NCI-H2029 (cell line): ENCODE data around the gene STT3B.

Experiments
- DNase-seq: peaks from one replicate; lab custom pipeline; 2025; lab: John Stamatoyannopoulos, UW

The STT3B gene

GRCh38 chr3:31552103-31552502 lies 19.4 kb downstream of the STT3B start:
- DNase-seq = no peak

GRCh38 chr3:31553258-31553657 lies 20.5 kb downstream of the STT3B start:
- DNase-seq = no peak

DNA sequence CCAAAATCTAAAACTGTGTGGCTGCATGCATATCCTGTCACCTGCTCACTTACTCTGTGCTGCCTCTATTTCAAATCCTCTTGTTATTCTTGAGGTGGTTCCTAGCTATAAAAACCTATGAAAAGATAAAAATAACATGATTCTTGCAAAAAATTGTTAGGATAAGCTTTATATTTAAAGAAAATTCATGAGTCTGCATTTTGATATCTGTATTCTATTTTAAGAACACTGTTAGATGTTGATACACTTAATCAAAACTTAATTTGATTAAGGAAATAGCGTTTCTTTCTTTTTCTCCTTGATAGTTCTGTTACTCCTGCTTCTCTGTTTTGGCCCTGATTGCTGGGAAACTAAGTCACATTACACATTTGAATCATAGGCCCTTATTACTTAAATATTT lies 22.5 kb downstream of the STT3B start:
- no peak for DNase-seq

DNA sequence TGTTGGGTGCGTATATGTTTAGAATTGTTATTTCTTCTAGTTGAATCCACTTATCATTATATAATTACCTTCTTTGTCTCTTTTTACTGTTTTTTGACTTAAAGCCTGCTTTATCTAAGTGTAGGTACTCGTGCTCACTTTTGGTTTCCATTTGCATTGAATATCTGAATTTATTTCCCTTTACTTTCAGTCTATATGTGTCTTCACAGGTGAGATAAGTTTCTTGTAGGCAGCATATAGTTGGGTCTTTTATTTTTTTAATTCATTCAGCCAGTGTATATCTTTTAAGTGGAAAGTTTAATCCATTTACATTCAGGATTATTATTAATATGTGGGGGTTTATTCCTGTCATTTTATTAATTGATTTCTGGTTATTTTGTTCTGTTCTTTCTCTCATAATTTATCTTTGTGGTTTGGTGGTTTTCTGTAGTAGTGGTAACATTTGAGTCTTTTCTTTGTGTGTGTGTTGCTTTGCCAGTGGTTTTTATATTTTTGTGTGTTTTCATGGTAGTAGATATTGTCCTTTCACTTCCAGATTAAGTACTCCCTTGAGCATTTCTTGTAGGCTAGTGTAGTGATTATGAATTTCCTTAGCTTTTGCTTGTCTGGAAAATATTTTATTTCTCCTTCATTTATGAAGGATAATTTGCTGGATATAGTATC lies 27.3 kb downstream of the STT3B start:
- no peak for DNase-seq

- no peak for DNase-seq
These were observed 29.2 kb downstream of the STT3B start for GRCh38 chr3:31561891-31562290.

- DNase-seq = no peak
These were observed 29.8 kb downstream of the STT3B start for GRCh38 chr3:31562525-31562924.

DNA sequence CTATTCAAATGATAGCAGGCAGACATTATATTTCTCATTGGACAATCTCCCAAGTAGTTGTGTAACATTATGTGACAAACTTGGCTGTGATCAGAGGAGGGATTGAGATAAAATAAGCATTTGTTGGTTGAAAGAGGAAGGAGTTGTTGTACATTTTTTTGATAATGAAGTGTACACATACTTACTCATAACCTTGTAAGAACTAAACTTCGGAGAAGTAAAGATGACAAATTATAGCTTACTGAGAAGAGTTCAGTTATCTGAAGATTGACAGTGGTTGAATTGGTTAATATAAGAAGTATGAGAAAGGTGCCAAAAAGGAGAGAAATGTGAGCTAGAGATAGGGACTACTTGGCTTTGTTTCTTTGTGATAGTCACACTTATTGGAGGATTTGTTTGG lies 32.6 kb downstream of the STT3B start:
- DNase-seq = no peak

DNA sequence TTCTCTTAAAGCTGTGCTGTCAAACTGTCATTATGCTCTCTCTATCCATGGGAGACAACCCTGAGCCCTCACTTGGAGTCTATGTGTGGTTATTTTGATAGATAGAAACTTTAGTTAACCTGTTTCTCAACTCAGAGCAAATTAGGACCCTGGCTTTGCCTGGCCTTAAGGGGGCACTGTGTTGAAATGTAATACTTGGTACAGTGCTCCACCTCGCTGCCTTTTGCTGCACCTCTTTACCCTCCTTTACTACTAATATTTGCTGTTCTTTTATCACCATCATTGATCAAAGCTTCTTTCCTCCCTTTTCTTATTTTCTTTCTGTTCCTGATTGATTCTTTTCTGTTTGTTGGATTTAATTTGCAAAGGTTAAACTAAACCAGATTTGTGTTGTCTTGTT lies 34.3 kb downstream of the STT3B start:
- DNase-seq = no peak

DNA sequence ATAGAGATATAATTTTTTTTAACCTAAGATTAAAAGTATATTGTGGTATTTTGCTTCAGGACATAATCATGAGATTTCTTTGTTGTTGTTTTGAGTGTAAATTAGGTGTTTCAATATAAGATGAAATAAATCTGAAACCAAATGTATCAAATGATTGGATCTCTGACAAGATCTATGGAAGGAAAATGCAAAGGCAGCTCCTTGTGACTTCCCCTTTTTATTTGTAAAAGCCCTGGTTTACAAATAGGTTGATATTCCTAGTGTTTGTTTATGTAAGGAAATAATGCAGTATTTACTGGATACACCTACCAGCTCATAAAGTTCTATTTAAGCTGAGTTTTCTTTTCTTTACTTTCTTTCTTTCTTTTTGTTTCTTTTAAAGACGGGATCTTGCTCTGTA lies 35.9 kb downstream of the STT3B start:
- DNase-seq = no peak

DNA sequence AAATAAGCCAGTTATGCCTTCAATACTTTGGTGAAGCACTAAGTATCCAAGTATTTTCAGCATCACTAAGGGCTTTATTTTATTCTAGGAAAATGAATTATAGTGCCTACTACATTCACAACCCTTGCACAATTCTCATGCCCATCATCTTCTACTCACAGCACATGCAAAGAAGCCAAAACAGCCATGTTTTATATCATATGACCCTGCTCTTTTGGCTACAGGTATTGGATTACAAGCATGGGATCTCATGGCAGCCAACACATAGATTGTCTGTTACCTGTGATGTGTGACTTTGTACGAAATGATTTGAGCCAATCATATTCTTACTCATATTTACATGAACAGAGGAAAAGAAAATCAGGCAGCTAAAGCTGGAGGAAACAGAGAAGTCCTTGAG lies 38.6 kb downstream of the STT3B start:
- no peak for DNase-seq

- DNase-seq = no peak
These were observed 39.7 kb downstream of the STT3B start for GRCh38 chr3:31572236-31573004.

- DNase-seq = no peak
These were observed 40.5 kb downstream of the STT3B start for GRCh38 chr3:31573036-31573779.

DNA sequence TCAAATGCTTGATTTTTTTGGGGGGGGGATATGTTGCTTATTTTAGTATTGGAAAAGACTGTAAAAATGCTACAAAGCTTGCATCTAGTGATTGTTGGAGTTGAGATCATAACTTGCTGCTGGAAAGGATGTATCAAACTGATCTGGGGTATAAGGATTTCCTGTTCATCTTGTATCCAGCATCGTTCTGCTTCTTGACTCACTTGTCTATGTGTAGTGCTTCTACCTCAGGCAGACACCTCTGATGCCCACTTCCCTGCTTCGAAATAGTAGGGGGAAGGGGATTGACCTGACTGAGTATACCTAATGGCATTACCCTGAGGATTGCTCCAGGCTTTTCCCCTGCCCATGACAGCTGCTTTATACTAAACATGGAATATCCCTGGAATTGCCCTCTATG lies 42.7 kb downstream of the STT3B start:
- no peak for DNase-seq

- DNase-seq = no peak
These were observed 43.8 kb downstream of the STT3B start for GRCh38 chr3:31576521-31576920.

GRCh38 chr3:31577232-31577631 lies 44.5 kb downstream of the STT3B start:
- no peak for DNase-seq

GRCh38 chr3:31579828-31580227 lies 47.1 kb downstream of the STT3B start:
- no peak for DNase-seq

DNA sequence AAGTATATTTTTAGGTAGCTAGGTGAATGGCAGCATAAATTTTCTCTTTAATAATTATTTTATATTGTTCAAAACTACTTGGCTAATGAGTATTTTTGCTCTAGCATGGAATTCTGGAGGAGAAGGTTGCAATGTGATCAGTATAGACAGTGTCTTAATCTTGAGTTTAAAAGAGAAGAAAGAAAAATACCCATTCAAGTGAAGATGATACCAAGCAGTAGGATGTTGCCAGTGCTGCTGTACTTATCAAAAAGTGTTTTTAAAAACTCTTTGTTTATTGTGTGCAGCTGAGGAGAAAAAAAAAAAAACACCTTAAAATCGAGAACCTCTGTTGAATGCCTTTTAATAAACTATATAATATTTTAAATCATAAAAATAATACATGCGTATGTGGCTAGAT lies 47.9 kb downstream of the STT3B start:
- no peak for DNase-seq

DNA sequence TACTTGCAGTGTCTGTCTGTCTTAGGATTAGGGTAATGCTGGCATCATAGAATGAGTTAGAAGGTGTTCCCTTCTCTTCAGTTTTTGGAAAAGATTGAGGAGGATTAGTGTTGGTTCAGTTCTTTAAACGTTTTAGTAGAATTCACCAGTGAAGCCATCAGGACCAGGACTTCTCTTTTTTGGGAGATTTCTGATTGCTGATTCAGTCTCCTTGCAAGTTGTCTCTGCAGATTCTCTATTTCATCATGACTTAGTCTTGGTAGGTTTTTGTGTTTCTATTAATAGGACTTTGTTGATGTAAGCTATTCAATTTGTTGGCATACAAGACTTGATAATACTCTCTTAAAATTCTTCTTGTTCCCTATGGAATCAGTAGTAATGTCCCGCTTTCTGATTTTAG lies 48.9 kb downstream of the STT3B start:
- no peak for DNase-seq

- no peak for DNase-seq
These were observed 56.5 kb downstream of the STT3B start for GRCh38 chr3:31589228-31589627.

DNA sequence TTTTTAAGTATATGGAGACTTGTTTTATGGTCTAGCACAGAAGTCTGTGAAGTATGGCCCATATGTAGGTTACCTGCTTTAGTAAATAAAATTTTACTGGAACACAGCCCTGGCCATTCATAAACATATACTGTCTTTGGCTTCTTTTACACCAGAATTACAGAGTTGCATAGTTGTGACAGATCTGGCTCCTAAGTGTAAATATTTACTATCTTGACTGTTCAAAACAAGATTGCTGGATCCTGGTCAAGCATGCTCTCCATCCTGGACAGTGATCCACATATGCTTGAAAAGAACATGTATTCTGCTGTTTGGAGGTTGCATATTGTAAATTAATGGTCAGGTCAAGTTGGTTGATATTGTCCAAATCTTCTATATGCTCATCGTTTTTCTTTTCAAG lies 57.9 kb downstream of the STT3B start:
- no peak for DNase-seq

GRCh38 chr3:31592764-31593163 lies 60.0 kb downstream of the STT3B start:
- no peak for DNase-seq

DNA sequence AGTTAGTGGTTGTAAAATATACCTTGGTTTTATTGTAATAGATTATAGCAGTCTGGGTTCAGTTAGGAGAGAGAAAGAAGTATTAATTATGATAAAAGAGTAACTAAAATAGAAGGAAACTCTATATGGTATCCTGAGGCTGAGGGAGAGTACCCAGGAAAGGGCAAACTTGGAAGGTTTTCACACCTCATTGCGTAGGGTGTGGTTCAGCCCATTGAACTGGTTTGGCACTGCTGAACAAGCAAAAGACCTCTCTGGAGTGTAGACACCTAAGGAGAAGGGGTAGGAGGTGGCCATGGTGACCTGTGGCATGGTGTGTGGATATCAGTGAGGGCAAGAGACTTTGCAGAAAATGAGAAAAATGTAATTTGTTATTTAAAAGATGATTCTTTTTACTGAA lies 63.5 kb downstream of the STT3B start:
- DNase-seq = no peak

GRCh38 chr3:31600431-31600830 lies 67.7 kb downstream of the STT3B start:
- DNase-seq = no peak
